ENCODE results near the gene DLEU7.

DNA sequence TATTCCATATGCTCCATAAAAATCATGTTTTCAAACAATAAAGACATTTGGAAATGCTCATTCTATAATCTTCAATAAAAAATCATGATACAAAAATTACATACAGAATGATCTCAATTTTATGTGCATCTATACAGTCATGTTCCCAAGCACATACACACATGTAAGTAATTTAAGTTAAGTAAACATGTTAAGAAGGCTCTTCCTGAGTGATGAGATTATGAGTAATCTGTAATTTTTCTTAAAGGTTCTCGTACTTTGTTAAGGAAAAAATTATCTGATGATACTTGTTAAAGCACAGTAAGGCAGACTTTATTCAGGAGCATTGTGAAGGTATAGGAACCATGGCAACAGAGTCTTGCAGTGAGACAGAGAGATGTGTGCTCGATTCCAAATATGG, 30.0 kb upstream of the DLEU7 start:
- TF ChIP-seq, protein P1, sequence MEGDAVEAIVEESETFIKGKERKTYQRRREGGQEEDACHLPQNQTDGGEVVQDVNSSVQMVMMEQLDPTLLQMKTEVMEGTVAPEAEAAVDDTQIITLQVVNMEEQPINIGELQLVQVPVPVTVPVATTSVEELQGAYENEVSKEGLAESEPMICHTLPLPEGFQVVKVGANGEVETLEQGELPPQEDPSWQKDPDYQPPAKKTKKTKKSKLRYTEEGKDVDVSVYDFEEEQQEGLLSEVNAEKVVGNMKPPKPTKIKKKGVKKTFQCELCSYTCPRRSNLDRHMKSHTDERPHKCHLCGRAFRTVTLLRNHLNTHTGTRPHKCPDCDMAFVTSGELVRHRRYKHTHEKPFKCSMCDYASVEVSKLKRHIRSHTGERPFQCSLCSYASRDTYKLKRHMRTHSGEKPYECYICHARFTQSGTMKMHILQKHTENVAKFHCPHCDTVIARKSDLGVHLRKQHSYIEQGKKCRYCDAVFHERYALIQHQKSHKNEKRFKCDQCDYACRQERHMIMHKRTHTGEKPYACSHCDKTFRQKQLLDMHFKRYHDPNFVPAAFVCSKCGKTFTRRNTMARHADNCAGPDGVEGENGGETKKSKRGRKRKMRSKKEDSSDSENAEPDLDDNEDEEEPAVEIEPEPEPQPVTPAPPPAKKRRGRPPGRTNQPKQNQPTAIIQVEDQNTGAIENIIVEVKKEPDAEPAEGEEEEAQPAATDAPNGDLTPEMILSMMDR (IDR thresholded peaks at IDR 0.05): no peak
- TF ChIP-seq, protein P2, sequence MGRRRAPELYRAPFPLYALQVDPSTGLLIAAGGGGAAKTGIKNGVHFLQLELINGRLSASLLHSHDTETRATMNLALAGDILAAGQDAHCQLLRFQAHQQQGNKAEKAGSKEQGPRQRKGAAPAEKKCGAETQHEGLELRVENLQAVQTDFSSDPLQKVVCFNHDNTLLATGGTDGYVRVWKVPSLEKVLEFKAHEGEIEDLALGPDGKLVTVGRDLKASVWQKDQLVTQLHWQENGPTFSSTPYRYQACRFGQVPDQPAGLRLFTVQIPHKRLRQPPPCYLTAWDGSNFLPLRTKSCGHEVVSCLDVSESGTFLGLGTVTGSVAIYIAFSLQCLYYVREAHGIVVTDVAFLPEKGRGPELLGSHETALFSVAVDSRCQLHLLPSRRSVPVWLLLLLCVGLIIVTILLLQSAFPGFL (CRISPR knock-in tag; IDR thresholded peaks at IDR 0.05; ENCODE audit: borderline replicate concordance): no peak
- TF ChIP-seq, protein P3, sequence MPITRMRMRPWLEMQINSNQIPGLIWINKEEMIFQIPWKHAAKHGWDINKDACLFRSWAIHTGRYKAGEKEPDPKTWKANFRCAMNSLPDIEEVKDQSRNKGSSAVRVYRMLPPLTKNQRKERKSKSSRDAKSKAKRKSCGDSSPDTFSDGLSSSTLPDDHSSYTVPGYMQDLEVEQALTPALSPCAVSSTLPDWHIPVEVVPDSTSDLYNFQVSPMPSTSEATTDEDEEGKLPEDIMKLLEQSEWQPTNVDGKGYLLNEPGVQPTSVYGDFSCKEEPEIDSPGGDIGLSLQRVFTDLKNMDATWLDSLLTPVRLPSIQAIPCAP (CRISPR knock-in tag; IDR thresholded peaks at IDR 0.05): no peak
- TF ChIP-seq, protein P4, sequence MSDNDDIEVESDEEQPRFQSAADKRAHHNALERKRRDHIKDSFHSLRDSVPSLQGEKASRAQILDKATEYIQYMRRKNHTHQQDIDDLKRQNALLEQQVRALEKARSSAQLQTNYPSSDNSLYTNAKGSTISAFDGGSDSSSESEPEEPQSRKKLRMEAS (CRISPR knock-in tag; IDR thresholded peaks at IDR 0.05): no peak
- TF ChIP-seq RORB (CRISPR knock-in tag; IDR thresholded peaks at IDR 0.05): no peak
- no peak for TF ChIP-seq MYBL2 (CRISPR knock-in tag; IDR thresholded peaks at IDR 0.05)
- no peak for TF ChIP-seq JUN (CRISPR knock-in tag; IDR thresholded peaks at IDR 0.05)
- no peak for TF ChIP-seq SP1 (CRISPR knock-in tag; conservative IDR thresholded peaks at IDR 0.05)
- no peak for TF ChIP-seq TEAD4 (CRISPR knock-in tag; IDR thresholded peaks at IDR 0.05)
- TF ChIP-seq NFE2L1 (CRISPR knock-in tag; IDR thresholded peaks at IDR 0.05): no peak
